Suprapubic skin (tissue), 4 donors: Measurements from ENCODE around the gene PPAN. TPM values are rescaled to one million over a fixed set of nuclear protein-coding genes. Genes with fewer than 3 reads are reported as not detected.
A peak's percentile ranks its signal among the peaks of the same experiment; 100 is the strongest.

Experiments
- DNase-seq, 2 donors: peaks; one replicate each; pipeline ENCODE4 v3.0.0-alpha.2; 2019; ENCODE audit warnings: low spot score in 2 of 2
- H3K27ac ChIP-seq: fragments of 200-600 bp; sonication (generic); one replicate; pipeline ENCODE4 v1.5.1; 2019
- H3K27me3 ChIP-seq: fragments of 200-600 bp; sonication (generic); one replicate; pipeline ENCODE4 v1.5.1; 2019
- H3K36me3 ChIP-seq: fragments of 200-600 bp; sonication (generic); one replicate; pipeline ENCODE4 v1.5.1; 2019
- H3K4me1 ChIP-seq: fragments of 200-600 bp; sonication (generic); one replicate; pipeline ENCODE4 v1.5.1; 2019
- H3K4me3 ChIP-seq: fragments of 200-600 bp; sonication (generic); one replicate; pipeline ENCODE4 v1.5.1; 2019; ENCODE audit warnings: mild to moderate bottlenecking
- H3K9me3 ChIP-seq: fragments of 200-600 bp; sonication (generic); one replicate; pipeline ENCODE4 v1.5.1; 2019
- EP300 ChIP-seq: sonication (generic); formaldehyde crosslinking; IDR thresholded peaks from one replicate; pipeline ENCODE4 v1.6.1; 2017; ENCODE audit warnings: antibody characterized with exemption
- POLR2A ChIP-seq, 2 donors: fragments of 450-650 bp; IDR thresholded peaks; one replicate each; pipeline ENCODE4 v1.6.1; 2017; ENCODE audit warnings: antibody characterized with exemption in 2 of 2, mild to moderate bottlenecking in 2 of 2, moderate library complexity in 2 of 2
- POLR2AphosphoS5 ChIP-seq, 3 donors: sonication (generic); formaldehyde crosslinking; IDR thresholded peaks; one replicate each; pipeline ENCODE4 v1.6.1; 2017; ENCODE audit warnings: antibody characterized with exemption in 3 of 3
- WGBS: methylation state at CpG from one replicate; pipeline ENCODE4 v1.1.5; 2018; 5-methylcytosine and 5-hydroxymethylcytosine counted together
- total RNA-seq, 4 donors: library from RNA; depleted of rRNA; stranded (reverse); fragments of >200 nt; gene quantifications; one replicate each; pipeline ENCODE4 v1.1.0, GENCODE V29; 2016
- TF ChIP-seq, protein P1 (sequence below), 2 donors: fragments of 200-600 bp in 1 of 2; fragments of 450-650 bp in 1 of 2; sonication (generic) in 1 of 2; IDR thresholded peaks; one replicate each; pipeline ENCODE4 v1.5.1; 2016 to 2019; ENCODE audit warnings: antibody characterized with exemption in 2 of 2, mild to moderate bottlenecking in 1 of 2, moderate library complexity in 1 of 2

PPAN gene
- total RNA-seq, 4 donors from 2014 or later = 41.9 to 55.1 (median 46.8) TPM

DNA sequence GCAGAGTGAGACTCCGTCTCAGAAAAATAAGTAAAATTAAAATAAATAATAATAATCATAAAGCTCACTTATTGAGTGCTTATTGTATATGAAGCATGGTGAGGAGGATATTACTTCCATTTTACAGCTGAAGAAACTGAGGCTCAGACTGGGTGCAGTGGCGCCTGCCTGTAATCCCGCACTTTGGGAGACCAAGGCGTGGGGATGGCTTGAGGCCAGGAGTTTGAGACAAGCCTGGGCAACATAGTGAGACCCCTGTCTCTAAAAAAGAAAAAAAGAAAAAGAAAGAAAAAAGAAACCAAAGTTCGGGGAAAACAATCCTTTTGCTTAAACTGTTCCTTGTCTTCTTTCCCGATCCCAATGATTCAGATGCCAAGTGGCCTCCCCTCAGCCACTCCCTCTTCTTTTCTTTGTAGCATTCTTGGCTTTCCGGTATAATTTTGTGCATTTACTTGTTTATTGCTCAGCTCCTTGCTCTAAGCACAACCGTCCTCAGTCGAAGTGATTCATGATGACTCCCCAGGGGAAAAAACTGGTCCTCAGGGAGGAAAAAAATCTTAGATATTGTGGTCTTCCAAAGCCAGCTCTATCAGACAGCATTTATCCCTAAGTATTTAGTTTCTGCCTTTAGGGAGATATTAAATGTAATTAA is 14.5 kb downstream of the PPAN start:
- WGBS = 36% methylated on average over 9 of the region's 9 CpGs
- DNase-seq = no peak
- H3K4me1 ChIP-seq = peaks cover 39% of the 10 kb centered on the region
- no peaks in the 10 kb centered on the region for H3K9me3 ChIP-seq
- peak overlapping the region; percentile 82 for H3K27ac ChIP-seq
- H3K27me3 ChIP-seq = no peaks in the 10 kb centered on the region
- TF ChIP-seq POLR2AphosphoS5 (IDR thresholded peaks at IDR 0.05) (peak in 1 of 3 donors; percentile 57), EP300 (no peak), POLR2A (IDR thresholded peaks at IDR 0.05) (no peak)
- TF ChIP-seq, protein P1, sequence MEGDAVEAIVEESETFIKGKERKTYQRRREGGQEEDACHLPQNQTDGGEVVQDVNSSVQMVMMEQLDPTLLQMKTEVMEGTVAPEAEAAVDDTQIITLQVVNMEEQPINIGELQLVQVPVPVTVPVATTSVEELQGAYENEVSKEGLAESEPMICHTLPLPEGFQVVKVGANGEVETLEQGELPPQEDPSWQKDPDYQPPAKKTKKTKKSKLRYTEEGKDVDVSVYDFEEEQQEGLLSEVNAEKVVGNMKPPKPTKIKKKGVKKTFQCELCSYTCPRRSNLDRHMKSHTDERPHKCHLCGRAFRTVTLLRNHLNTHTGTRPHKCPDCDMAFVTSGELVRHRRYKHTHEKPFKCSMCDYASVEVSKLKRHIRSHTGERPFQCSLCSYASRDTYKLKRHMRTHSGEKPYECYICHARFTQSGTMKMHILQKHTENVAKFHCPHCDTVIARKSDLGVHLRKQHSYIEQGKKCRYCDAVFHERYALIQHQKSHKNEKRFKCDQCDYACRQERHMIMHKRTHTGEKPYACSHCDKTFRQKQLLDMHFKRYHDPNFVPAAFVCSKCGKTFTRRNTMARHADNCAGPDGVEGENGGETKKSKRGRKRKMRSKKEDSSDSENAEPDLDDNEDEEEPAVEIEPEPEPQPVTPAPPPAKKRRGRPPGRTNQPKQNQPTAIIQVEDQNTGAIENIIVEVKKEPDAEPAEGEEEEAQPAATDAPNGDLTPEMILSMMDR (IDR thresholded peaks at IDR 0.05) = no peak
- peaks cover 30% of the 10 kb centered on the region for H3K36me3 ChIP-seq
- H3K4me3 ChIP-seq = peak overlapping the region; percentile 96

DNA sequence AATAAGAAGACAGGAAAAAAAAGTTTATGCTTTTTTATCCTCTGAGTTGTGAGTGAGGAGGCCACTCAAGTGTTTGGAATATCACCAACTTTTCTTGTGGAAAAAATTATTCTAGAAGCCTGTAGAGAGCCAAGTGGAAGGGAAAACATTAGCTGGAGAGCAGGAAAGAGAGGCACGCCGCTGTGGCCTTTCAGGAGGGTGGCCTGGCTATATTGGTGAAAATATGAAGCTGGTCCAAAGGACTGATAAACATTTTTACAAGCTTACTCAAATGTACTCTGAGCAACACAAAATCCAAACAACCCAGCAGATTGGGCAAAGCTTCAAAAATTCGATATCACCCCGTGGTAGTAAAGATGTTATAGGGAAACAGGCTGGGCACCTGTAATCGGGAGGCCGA is 15.9 kb downstream of the PPAN start:
- TF ChIP-seq, protein P1 (IDR thresholded peaks at IDR 0.05) = no peak
- TF ChIP-seq EP300 (no peak), POLR2A (IDR thresholded peaks at IDR 0.05) (no peak), POLR2AphosphoS5 (IDR thresholded peaks at IDR 0.05) (no peak)
- no peaks in the 10 kb centered on the region for H3K9me3 ChIP-seq
- H3K27me3 ChIP-seq = no peaks in the 10 kb centered on the region
- H3K4me3 ChIP-seq = no peak overlapping the region
- peaks cover 23% of the 10 kb centered on the region for H3K36me3 ChIP-seq
- DNase-seq = no peak
- H3K27ac ChIP-seq = peak overlapping the region; percentile 74
- WGBS = 62% methylated on average over 6 of the region's 6 CpGs
- H3K4me1 ChIP-seq = peaks cover 39% of the 10 kb centered on the region

- TF ChIP-seq, protein P1 (IDR thresholded peaks at IDR 0.05) = no peak
- no peak overlapping the region for H3K27ac ChIP-seq
- H3K27me3 ChIP-seq = no peaks in the 10 kb centered on the region
- no peaks in the 10 kb centered on the region for H3K9me3 ChIP-seq
- no peak for DNase-seq
- WGBS = 95% methylated on average over 7 of the region's 7 CpGs
- H3K4me1 ChIP-seq = peaks cover 17% of the 10 kb centered on the region
- peaks cover 16% of the 10 kb centered on the region for H3K36me3 ChIP-seq
- H3K4me3 ChIP-seq = no peak overlapping the region
These were observed 18.3 kb downstream of the PPAN start for GRCh38 chr19:10124429-10124828.

DNA sequence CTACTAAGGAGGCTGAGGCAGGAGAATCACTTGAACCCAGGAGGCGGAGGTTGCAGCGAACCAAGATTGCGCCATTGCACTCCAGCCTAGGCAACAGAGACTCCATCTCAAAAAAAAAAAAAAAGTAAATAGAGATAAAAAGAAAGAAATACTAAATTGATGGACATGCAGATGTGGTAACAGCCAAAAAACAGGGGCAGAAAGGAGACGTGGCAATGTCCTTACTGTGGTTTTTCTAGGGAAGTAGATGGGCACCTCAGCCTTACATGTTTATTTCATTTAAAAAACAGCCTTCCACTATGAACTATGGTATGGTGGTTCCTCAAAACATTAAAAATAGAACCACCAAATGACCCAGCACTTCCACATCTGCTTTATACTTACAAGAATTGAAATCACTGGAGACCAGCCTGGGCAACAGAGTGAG is 20.1 kb downstream of the PPAN start:
- Histone ChIP-seq H3K4me1 (peaks cover 5% of the 10 kb centered on the region), H3K27ac (no peak overlapping the region), H3K36me3 (peaks cover 17% of the 10 kb centered on the region), H3K27me3 (no peaks in the 10 kb centered on the region), H3K9me3 (no peaks in the 10 kb centered on the region), H3K4me3 (no peak overlapping the region)
- no peak for DNase-seq
- TF ChIP-seq EP300 = no peak
- TF ChIP-seq POLR2AphosphoS5 (IDR thresholded peaks at IDR 0.05) = no peak
- TF ChIP-seq POLR2A (IDR thresholded peaks at IDR 0.05) = no peak
- TF ChIP-seq, protein P1 (IDR thresholded peaks at IDR 0.05) = no peak
- WGBS = 84% methylated on average over 4 of the region's 4 CpGs

- Histone ChIP-seq H3K9me3 (no peaks in the 10 kb centered on the region), H3K4me3 (no peak overlapping the region), H3K4me1 (no peaks in the 10 kb centered on the region), H3K27me3 (no peaks in the 10 kb centered on the region), H3K27ac (no peak overlapping the region), H3K36me3 (peaks cover 62% of the 10 kb centered on the region)
- WGBS = 91% methylated on average over 7 of the region's 7 CpGs
- DNase-seq = no peak
- TF ChIP-seq EP300 (no peak), POLR2A (IDR thresholded peaks at IDR 0.05) (no peak), POLR2AphosphoS5 (IDR thresholded peaks at IDR 0.05) (no peak)
- TF ChIP-seq, protein P1 (IDR thresholded peaks at IDR 0.05) = no peak
These were observed 26.7 kb downstream of the PPAN start for GRCh38 chr19:10132905-10133304.
